GM12874 (cell line): ENCODE results near the gene GP9.

Experiments
- CTCF ChIP-seq: IDR thresholded peaks from 2 replicates; pipeline ENCODE4 v1.5.1; 2011; ENCODE audit warnings: low read depth, mild to moderate bottlenecking, control low read depth, low read length, moderate library complexity; ENCODE audit not compliant: insufficient read depth

Gene GP9

GRCh38 chr3:129031476-129032215, 28.9 kb upstream of the GP9 start:
- no peak for TF ChIP-seq CTCF

GRCh38 chr3:129032716-129033115, 27.9 kb upstream of the GP9 start:
- no peak for TF ChIP-seq CTCF

GRCh38 chr3:129033151-129033550, 27.4 kb upstream of the GP9 start:
- TF ChIP-seq CTCF: no peak

GRCh38 chr3:129033633-129034321, 26.8 kb upstream of the GP9 start:
- no peak for TF ChIP-seq CTCF

- TF ChIP-seq CTCF: no peak
These were observed 25.9 kb upstream of the GP9 start for GRCh38 chr3:129034642-129035041.

- TF ChIP-seq CTCF: no peak
These were observed 25.0 kb upstream of the GP9 start for GRCh38 chr3:129035360-129036221.

- no peak for TF ChIP-seq CTCF
These were observed 24.1 kb upstream of the GP9 start for GRCh38 chr3:129036222-129037092.
